SK-N-SH treated with all-trans-retinoic acid at 6 μM for 48 hours (cell line): ENCODE data around the gene CDH8.

ENCODE experiments used
- ATAC-seq: fragments of 200-7000 bp; cut with Tn5 transposase; 3 replicates; pipeline ENCODE4 v1.9.1; 2020; ENCODE audit warnings: mild to moderate bottlenecking, moderate library complexity
- ARNTL ChIP-seq: fragments of 450-650 bp; formaldehyde crosslinking; IDR thresholded peaks from 2 replicates; pipeline ENCODE4 v1.5.0; 2020; ENCODE audit warnings: low read depth, mild to moderate bottlenecking, moderate library complexity, borderline replicate concordance
- CSDC2 ChIP-seq: fragments of 250-450 bp; sonication (Bioruptor Pico); IDR thresholded peaks from 2 replicates; pipeline ENCODE4 v1.5.0; 2020; ENCODE audit warnings: mild to moderate bottlenecking, moderate library complexity
- ESRRG ChIP-seq: fragments of 250-450 bp; sonication (Bioruptor Pico); IDR thresholded peaks from 2 replicates; pipeline ENCODE4 v1.6.1; 2021; ENCODE audit warnings: mild to moderate bottlenecking
- ISL1 ChIP-seq: fragments of 250-450 bp; sonication (Bioruptor Pico); IDR thresholded peaks from 2 replicates; pipeline ENCODE4 v2.1.2; 2022; ENCODE audit warnings: mild to moderate bottlenecking, moderate library complexity
- OSR1 ChIP-seq: fragments of 250-450 bp; sonication (Bioruptor Pico); IDR thresholded peaks from 2 replicates; pipeline ENCODE4 v1.8.0; 2022; ENCODE audit warnings: moderate library complexity, mild to moderate bottlenecking, inconsistent platforms
- PPARA ChIP-seq: fragments of 250-450 bp; sonication (Bioruptor Pico); IDR thresholded peaks from 2 replicates; pipeline ENCODE4 v1.5.0; 2020; ENCODE audit warnings: mild to moderate bottlenecking, borderline replicate concordance
- RARB ChIP-seq: fragments of 250-450 bp; sonication (Bioruptor Pico); IDR thresholded peaks from 2 replicates; pipeline ENCODE4 v1.8.0; 2021; ENCODE audit warnings: mild to moderate bottlenecking, moderate library complexity
- SNAI2 ChIP-seq: fragments of 250-450 bp; sonication (Bioruptor Pico); IDR thresholded peaks from 2 replicates; pipeline ENCODE4 v1.5.0; 2020; ENCODE audit warnings: mild to moderate bottlenecking, moderate library complexity
- TCF4 ChIP-seq: fragments of 250-450 bp; sonication (Bioruptor Pico); IDR thresholded peaks from 2 replicates; pipeline ENCODE4 v1.8.0; 2021; ENCODE audit warnings: mild to moderate bottlenecking, moderate library complexity, borderline replicate concordance
- TOX ChIP-seq: fragments of 250-450 bp; sonication (Bioruptor Pico); IDR thresholded peaks from 2 replicates; pipeline ENCODE4 v1.8.0; 2021; ENCODE audit warnings: mild to moderate bottlenecking, moderate library complexity, borderline replicate concordance
- ZC3H10 ChIP-seq: fragments of 250-450 bp; sonication (Bioruptor Pico); IDR thresholded peaks from 2 replicates; pipeline ENCODE4 v1.5.1; 2021; ENCODE audit warnings: mild to moderate bottlenecking, moderate library complexity
- ZFP30 ChIP-seq: fragments of 450-650 bp; formaldehyde crosslinking; IDR thresholded peaks from 2 replicates; pipeline ENCODE4 v1.5.0; 2022; ENCODE audit warnings: mild to moderate bottlenecking, moderate library complexity
- ZNF565 ChIP-seq: fragments of 450-650 bp; formaldehyde crosslinking; conservative IDR thresholded peaks from 2 replicates; pipeline ENCODE4 v1.5.0; 2020; ENCODE audit warnings: low read depth, mild to moderate bottlenecking, moderate library complexity
- TF ChIP-seq, protein P1 (sequence below): fragments of 250-450 bp; sonication (Bioruptor Pico); IDR thresholded peaks from 2 replicates; pipeline ENCODE4 v1.8.0; 2020; ENCODE audit warnings: mild to moderate bottlenecking, moderate library complexity, borderline replicate concordance
- TF ChIP-seq, protein P2 (sequence below): fragments of 250-450 bp; sonication (Bioruptor Pico); IDR thresholded peaks from 2 replicates; pipeline ENCODE4 v1.5.0; 2020; ENCODE audit warnings: mild to moderate bottlenecking, moderate library complexity
- TF ChIP-seq, protein P3 (sequence below): fragments of 250-450 bp; sonication (Bioruptor Pico); IDR thresholded peaks from 2 replicates; pipeline ENCODE4 v1.8.0; 2021; ENCODE audit warnings: low read depth, mild to moderate bottlenecking, moderate library complexity, borderline replicate concordance
- TF ChIP-seq, protein P4 (sequence below): fragments of 250-450 bp; sonication (Bioruptor Pico); IDR thresholded peaks from 2 replicates; pipeline ENCODE4 v1.5.1; 2020; ENCODE audit warnings: low read depth, mild to moderate bottlenecking, moderate library complexity
- TF ChIP-seq, protein P5 (sequence below): fragments of 250-450 bp; sonication (Bioruptor Pico); IDR thresholded peaks from 2 replicates; pipeline ENCODE4 v1.5.1; 2021; ENCODE audit warnings: mild to moderate bottlenecking, moderate library complexity

Gene CDH8

DNA sequence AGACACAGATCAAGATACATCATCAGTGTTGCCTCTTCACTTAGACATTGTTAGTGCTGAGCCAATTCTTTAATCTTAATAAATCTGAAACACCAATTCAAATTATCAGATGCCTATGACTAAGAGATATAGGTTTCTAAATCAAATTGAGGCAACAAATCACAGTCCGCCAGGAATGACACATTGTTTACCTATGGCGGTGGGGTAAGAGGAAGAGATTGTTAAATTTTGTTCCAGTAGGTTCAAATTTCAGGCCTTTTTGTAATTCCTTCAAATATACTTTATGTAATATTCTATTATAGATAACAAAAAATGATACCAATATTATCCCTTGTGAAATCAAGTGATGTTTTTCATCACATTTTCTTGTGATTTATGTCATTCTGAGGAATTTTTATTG is 145.9 kb downstream of the CDH8 start:
- TF ChIP-seq RARB (CRISPR knock-in tag) (no peak), TCF4 (CRISPR knock-in tag) (no peak), ZFP30 (CRISPR knock-in tag) (no peak), ZC3H10 (no peak), OSR1 (CRISPR knock-in tag) (no peak)
- TF ChIP-seq, protein P1, sequence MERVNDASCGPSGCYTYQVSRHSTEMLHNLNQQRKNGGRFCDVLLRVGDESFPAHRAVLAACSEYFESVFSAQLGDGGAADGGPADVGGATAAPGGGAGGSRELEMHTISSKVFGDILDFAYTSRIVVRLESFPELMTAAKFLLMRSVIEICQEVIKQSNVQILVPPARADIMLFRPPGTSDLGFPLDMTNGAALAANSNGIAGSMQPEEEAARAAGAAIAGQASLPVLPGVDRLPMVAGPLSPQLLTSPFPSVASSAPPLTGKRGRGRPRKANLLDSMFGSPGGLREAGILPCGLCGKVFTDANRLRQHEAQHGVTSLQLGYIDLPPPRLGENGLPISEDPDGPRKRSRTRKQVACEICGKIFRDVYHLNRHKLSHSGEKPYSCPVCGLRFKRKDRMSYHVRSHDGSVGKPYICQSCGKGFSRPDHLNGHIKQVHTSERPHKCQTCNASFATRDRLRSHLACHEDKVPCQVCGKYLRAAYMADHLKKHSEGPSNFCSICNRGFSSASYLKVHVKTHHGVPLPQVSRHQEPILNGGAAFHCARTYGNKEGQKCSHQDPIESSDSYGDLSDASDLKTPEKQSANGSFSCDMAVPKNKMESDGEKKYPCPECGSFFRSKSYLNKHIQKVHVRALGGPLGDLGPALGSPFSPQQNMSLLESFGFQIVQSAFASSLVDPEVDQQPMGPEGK (CRISPR knock-in tag) = no peak
- TF ChIP-seq, protein P2, sequence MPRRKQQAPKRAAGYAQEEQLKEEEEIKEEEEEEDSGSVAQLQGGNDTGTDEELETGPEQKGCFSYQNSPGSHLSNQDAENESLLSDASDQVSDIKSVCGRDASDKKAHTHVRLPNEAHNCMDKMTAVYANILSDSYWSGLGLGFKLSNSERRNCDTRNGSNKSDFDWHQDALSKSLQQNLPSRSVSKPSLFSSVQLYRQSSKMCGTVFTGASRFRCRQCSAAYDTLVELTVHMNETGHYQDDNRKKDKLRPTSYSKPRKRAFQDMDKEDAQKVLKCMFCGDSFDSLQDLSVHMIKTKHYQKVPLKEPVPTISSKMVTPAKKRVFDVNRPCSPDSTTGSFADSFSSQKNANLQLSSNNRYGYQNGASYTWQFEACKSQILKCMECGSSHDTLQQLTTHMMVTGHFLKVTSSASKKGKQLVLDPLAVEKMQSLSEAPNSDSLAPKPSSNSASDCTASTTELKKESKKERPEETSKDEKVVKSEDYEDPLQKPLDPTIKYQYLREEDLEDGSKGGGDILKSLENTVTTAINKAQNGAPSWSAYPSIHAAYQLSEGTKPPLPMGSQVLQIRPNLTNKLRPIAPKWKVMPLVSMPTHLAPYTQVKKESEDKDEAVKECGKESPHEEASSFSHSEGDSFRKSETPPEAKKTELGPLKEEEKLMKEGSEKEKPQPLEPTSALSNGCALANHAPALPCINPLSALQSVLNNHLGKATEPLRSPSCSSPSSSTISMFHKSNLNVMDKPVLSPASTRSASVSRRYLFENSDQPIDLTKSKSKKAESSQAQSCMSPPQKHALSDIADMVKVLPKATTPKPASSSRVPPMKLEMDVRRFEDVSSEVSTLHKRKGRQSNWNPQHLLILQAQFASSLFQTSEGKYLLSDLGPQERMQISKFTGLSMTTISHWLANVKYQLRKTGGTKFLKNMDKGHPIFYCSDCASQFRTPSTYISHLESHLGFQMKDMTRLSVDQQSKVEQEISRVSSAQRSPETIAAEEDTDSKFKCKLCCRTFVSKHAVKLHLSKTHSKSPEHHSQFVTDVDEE (CRISPR knock-in tag) = no peak

DNA sequence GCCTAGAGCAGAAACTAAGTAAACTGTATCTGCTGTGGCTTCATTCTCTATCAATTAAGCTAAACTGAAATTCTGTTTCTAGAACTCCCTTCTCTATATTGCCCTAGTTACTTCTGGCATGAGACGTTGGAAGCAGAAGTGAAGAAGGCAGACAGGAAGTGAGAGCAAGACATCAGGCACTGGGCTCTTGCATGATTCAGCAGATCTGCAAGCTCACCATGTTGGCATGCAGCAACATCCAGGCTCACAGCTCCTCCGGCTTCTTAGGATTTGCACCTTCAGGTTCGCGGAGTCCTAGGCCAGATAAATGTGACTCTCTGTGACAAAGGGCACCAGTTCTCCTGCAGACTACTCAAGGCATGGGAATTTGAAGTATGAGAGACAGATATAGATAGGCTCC is 148.3 kb downstream of the CDH8 start:
- no peak for TF ChIP-seq SNAI2 (CRISPR knock-in tag)
- TF ChIP-seq, protein P2 (CRISPR knock-in tag) = no peak
- TF ChIP-seq ISL1 = no peak
- TF ChIP-seq, protein P3, sequence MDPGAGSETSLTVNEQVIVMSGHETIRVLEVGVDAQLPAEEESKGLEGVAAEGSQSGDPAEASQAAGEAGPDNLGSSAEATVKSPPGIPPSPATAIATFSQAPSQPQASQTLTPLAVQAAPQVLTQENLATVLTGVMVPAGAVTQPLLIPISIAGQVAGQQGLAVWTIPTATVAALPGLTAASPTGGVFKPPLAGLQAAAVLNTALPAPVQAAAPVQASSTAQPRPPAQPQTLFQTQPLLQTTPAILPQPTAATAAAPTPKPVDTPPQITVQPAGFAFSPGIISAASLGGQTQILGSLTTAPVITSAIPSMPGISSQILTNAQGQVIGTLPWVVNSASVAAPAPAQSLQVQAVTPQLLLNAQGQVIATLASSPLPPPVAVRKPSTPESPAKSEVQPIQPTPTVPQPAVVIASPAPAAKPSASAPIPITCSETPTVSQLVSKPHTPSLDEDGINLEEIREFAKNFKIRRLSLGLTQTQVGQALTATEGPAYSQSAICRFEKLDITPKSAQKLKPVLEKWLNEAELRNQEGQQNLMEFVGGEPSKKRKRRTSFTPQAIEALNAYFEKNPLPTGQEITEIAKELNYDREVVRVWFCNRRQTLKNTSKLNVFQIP (CRISPR knock-in tag) = no peak
- TF ChIP-seq ZC3H10 = no peak
- TF ChIP-seq ZNF565 (CRISPR knock-in tag) = no peak
- TF ChIP-seq CSDC2 (CRISPR knock-in tag) = no peak
- TF ChIP-seq, all 23 proteins: peak for 0
- ATAC-seq = no peak

More for the DNA sequence above, 145.9 kb downstream of the CDH8 start:
- ATAC-seq = no peak

DNA sequence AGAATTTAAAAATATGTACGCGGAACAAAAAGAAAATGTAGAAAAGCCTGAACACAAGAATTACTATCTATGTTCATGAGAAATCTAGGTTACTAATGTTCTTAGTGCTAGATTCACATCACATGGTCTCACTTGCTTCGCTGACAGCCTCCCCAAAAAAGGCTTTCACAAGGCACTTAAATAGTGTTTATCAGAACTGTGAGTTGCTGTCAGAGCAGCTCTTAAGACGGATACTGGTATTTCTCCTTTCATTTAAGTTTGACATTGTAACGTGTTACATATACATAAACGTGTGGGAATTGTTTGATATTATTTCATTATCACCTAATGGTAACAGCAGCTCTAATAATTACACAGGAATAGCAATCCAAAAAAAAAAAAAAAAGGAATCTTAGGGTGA is 150.9 kb downstream of the CDH8 start:
- ATAC-seq = no peak
- TF ChIP-seq SNAI2 (CRISPR knock-in tag) (no peak), ZNF565 (CRISPR knock-in tag) (no peak), ESRRG (CRISPR knock-in tag) (no peak), OSR1 (CRISPR knock-in tag) (no peak), ARNTL (CRISPR knock-in tag) (no peak), PPARA (CRISPR knock-in tag) (no peak), RARB (CRISPR knock-in tag) (no peak), TCF4 (CRISPR knock-in tag) (no peak), TOX (CRISPR knock-in tag) (no peak), CSDC2 (CRISPR knock-in tag) (no peak)
- TF ChIP-seq, protein P4, sequence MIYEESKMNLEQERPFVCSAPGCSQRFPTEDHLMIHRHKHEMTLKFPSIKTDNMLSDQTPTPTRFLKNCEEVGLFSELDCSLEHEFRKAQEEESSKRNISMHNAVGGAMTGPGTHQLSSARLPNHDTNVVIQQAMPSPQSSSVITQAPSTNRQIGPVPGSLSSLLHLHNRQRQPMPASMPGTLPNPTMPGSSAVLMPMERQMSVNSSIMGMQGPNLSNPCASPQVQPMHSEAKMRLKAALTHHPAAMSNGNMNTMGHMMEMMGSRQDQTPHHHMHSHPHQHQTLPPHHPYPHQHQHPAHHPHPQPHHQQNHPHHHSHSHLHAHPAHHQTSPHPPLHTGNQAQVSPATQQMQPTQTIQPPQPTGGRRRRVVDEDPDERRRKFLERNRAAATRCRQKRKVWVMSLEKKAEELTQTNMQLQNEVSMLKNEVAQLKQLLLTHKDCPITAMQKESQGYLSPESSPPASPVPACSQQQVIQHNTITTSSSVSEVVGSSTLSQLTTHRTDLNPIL (CRISPR knock-in tag) = no peak
- TF ChIP-seq, protein P5, sequence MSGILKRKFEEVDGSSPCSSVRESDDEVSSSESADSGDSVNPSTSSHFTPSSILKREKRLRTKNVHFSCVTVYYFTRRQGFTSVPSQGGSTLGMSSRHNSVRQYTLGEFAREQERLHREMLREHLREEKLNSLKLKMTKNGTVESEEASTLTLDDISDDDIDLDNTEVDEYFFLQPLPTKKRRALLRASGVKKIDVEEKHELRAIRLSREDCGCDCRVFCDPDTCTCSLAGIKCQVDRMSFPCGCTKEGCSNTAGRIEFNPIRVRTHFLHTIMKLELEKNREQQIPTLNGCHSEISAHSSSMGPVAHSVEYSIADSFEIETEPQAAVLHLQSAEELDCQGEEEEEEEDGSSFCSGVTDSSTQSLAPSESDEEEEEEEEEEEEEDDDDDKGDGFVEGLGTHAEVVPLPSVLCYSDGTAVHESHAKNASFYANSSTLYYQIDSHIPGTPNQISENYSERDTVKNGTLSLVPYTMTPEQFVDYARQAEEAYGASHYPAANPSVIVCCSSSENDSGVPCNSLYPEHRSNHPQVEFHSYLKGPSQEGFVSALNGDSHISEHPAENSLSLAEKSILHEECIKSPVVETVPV (CRISPR knock-in tag) = no peak
